Measurements from ENCODE around the gene KCNQ2. TPM values are rescaled to one million over a fixed set of nuclear protein-coding genes. Genes with fewer than 3 reads are reported as not detected.

Gene KCNQ2
- total and polyA plus RNA-seq, 9 donors: not detected

DNA sequence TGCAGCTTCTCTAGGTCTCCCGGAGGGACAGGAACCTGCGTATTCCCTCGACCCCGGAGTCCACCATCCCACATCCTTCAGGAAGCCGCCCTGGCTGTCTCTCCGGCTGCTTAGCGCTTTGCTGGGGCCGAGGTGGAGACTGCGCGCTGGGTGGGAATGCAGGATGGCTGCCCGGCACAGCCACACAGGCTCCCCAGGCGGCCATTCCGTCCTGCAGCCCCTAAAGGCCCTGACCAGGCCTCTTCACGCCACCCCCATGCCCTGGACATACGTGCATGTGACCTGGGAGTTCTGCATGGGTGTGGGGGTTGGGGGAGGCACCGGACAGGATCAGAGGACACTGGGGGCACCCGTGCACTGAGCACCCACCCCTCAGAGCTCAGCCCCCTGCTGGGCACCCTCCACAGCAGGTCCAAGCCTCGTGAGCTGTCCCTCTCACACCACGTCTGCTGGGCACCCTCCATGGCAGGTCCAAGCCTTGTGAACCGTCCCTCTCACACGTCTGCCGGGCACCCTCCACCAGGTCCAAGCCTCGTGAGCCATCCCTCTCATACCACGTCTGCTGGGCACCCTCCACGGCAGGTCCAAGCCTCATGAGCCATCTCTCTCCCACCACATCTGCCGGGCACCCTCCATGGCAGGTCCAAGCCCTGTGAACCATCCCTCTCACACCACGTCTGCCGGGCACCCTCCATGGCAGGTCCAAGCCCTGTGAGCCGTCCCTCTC is 70.9 kb downstream of the KCNQ2 start:
- no peaks in the 10 kb centered on the region for H3K4me1 ChIP-seq (ENCODE audit: insufficient read depth)
- H3K27ac ChIP-seq: no peak overlapping the region
- H3K4me3 ChIP-seq: no peak overlapping the region
- H3K27me3 ChIP-seq: no peaks in the 10 kb centered on the region
- DNase-seq: no peak
- H3K9me3 ChIP-seq: no peaks in the 10 kb centered on the region
- TF ChIP-seq, protein P1, sequence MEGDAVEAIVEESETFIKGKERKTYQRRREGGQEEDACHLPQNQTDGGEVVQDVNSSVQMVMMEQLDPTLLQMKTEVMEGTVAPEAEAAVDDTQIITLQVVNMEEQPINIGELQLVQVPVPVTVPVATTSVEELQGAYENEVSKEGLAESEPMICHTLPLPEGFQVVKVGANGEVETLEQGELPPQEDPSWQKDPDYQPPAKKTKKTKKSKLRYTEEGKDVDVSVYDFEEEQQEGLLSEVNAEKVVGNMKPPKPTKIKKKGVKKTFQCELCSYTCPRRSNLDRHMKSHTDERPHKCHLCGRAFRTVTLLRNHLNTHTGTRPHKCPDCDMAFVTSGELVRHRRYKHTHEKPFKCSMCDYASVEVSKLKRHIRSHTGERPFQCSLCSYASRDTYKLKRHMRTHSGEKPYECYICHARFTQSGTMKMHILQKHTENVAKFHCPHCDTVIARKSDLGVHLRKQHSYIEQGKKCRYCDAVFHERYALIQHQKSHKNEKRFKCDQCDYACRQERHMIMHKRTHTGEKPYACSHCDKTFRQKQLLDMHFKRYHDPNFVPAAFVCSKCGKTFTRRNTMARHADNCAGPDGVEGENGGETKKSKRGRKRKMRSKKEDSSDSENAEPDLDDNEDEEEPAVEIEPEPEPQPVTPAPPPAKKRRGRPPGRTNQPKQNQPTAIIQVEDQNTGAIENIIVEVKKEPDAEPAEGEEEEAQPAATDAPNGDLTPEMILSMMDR (IDR thresholded peaks at IDR 0.05): no peak
- TF ChIP-seq EP300 (IDR thresholded peaks at IDR 0.05) (no peak), POLR2A (IDR thresholded peaks at IDR 0.05) (no peak)
- WGBS, 3 donors: 57 to 70% (median 66%) methylated on average over 26 to 29 of the region's 29 CpGs
- H3K36me3 ChIP-seq: no peaks in the 10 kb centered on the region
- intact Hi-C loops (cut with DNase I): no loop called here

DNA sequence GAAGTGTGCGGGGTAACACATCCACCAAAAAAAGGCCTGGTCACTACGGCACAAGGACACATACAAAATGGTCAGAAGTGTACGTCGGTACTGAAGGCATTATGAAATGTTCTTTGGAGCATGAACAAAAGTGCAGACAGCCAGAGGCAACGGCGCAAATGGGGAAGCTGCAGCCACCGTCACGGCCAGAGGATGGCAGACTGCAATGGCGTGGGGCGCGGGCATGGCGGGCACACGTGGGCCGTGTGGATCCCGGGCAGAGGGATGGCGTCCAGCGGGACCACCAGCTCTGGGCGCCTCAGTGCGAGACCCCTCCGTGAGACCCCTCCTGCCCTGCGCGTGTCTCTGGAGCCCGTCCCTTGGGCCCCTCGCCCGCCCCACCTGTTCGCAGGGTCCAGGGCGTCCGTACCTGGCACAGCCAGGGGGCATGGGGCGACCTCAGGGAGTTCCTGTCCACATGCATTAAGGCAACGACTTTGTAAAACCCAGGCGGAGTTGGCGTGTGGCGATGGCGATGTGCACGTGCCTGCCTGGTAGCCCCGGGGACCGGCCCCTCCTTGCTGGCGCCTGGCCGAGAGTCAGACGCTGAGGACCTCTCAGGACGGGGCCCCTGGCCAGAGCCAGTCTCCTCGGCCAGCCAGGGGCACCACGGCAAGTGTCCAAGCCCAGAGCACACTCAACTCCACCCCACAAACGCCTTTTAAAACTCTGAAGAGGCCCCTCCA is 71.8 kb downstream of the KCNQ2 start:
- Histone ChIP-seq H3K4me3 (no peak overlapping the region), H3K36me3 (no peaks in the 10 kb centered on the region), H3K27me3 (no peaks in the 10 kb centered on the region), H3K4me1 (ENCODE audit: insufficient read depth) (no peaks in the 10 kb centered on the region), H3K27ac (no peak overlapping the region), H3K9me3 (no peaks in the 10 kb centered on the region)
- intact Hi-C loops (cut with DNase I): no loop called here
- DNase-seq: no peak
- 75 to 83% (median 78%) methylated on average over 44 of the region's 44 CpGs for WGBS, 3 donors
- no peak for TF ChIP-seq POLR2A (IDR thresholded peaks at IDR 0.05)
- TF ChIP-seq, protein P1 (IDR thresholded peaks at IDR 0.05): no peak
- TF ChIP-seq EP300 (IDR thresholded peaks at IDR 0.05): no peak

DNA sequence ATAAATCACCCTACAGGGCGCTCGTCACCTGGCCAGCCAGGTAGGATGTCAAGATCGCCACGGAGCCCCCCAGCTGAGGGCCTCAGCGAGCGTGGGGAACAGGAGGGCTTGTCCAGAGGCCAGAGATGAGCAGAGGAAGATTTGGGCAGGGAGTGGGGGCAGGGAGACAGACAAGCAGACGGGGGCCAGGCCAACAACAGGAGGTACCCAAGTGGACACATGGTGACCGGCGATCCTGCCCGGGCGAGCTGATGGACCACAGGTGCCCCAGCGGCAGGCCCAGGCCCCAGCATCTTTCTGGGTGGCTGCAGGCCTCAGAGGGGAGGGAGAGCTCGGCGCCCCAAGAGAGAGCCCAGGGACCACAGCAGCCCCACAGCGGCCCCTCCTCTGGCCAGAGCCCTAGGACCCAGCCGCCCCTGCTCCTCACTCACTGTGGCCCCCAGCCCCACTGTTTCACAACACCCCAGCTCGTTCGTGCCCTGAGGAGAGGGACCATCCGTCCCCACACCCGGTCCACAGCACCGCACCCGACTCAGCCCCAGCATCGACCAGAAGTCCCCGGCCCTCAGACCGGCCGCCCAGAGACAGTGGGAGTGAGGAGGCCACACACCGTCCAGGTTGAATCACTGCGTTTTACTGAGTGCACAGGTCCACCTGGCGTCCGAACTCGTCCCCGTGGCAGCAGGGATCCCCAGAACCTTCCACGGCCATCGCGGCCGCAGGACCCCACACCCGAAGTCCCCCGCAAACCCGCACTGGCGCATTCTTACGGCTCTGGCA is 72.7 kb downstream of the KCNQ2 start:
- intact Hi-C loops (cut with DNase I): no loop called here
- Histone ChIP-seq H3K36me3 (no peaks in the 10 kb centered on the region), H3K27me3 (no peaks in the 10 kb centered on the region)

More for the DNA sequence above, 72.7 kb downstream of the KCNQ2 start:
- TF ChIP-seq, protein P1 (IDR thresholded peaks at IDR 0.05): no peak
- no peak for TF ChIP-seq POLR2A (IDR thresholded peaks at IDR 0.05)
- no peak for TF ChIP-seq EP300 (IDR thresholded peaks at IDR 0.05)
- Histone ChIP-seq H3K27ac (no peak overlapping the region), H3K4me3 (no peak overlapping the region), H3K4me1 (ENCODE audit: insufficient read depth) (no peaks in the 10 kb centered on the region), H3K9me3 (no peaks in the 10 kb centered on the region)
- DNase-seq: no peak
- WGBS, 3 donors: 84 to 89% (median 87%) methylated on average over 41 of the region's 41 CpGs

Data from ovary (tissue), 9 donors.